CD4-positive, alpha-beta memory T cell (primary cell): Measurements from ENCODE around the gene F2RL3. TPM values are rescaled to one million over a fixed set of nuclear protein-coding genes. Genes with fewer than 3 reads are reported as not detected.

Source experiments
- CTCF ChIA-PET: fragments of 350-600 bp; sonication (Branson Sonifier 250); formaldehyde crosslinking; loops from one replicate; lab custom pipeline; 2021; ENCODE audit warnings: inconsistent platforms; ENCODE audit not compliant: partially characterized antibody; lab: Charles Lee
- POLR2A ChIA-PET: fragments of 350-600 bp; sonication (Branson Sonifier 250); formaldehyde crosslinking; loops from one replicate; lab custom pipeline; 2021; ENCODE audit not compliant: partially characterized antibody; lab: Charles Lee
- DNase-seq, 5 donors: peaks; one replicate each; pipeline versions ENCODE4 v3.0.0 to v3.0.0-alpha.2; 2020 to 2022; ENCODE audit warnings: mixed read lengths in 1 of 5
- H3K27ac ChIP-seq: one replicate; pipeline ENCODE4 v1.7.0; 2013; ENCODE audit warnings: low read depth, low read length
- H3K27me3 ChIP-seq: 2 replicates; pipeline ENCODE4 v1.7.0; 2013; ENCODE audit warnings: mild to moderate bottlenecking, low read length, moderate library complexity; ENCODE audit not compliant: insufficient read depth
- H3K36me3 ChIP-seq: 2 replicates; pipeline ENCODE4 v1.7.0; 2013; ENCODE audit warnings: mild to moderate bottlenecking, low read length, moderate library complexity; ENCODE audit not compliant: insufficient read depth
- H3K4me1 ChIP-seq: 2 replicates; pipeline ENCODE4 v1.7.0; 2013; ENCODE audit warnings: mild to moderate bottlenecking, low read length, moderate library complexity; ENCODE audit not compliant: insufficient read depth
- H3K4me3 ChIP-seq, 2 donors: one replicate each; pipeline ENCODE4 v1.7.0; 2013; ENCODE audit warnings: low read length in 2 of 2, mild to moderate bottlenecking in 1 of 2
- H3K9me3 ChIP-seq, 2 donors: one replicate each; pipeline ENCODE4 v1.7.0; 2013; ENCODE audit warnings: low read length in 2 of 2, control low read depth in 1 of 2; ENCODE audit not compliant: control insufficient read depth in 1 of 2
- H3K27ac Mint-ChIP-seq, 7 donors: one replicate each; pipeline ENCODE4 v1.8.0; 2020 to 2021; ENCODE audit warnings: mixed read lengths in 7 of 7, mild to moderate bottlenecking in 6 of 7, inconsistent platforms in 3 of 7, moderate library complexity in 3 of 7
- H3K27me3 Mint-ChIP-seq, 2 donors: one replicate each; pipeline ENCODE4 v1.8.0; 2020 to 2021; ENCODE audit warnings: mixed read lengths in 2 of 2
- H3K36me3 Mint-ChIP-seq, 2 donors: one replicate each; pipeline ENCODE4 v1.8.0; 2020 to 2021; ENCODE audit warnings: mixed read lengths in 2 of 2, inconsistent platforms in 1 of 2, mild to moderate bottlenecking in 1 of 2
- H3K4me1 Mint-ChIP-seq, 4 donors: one replicate each; pipeline ENCODE4 v1.8.0; 2020 to 2021; ENCODE audit warnings: mixed read lengths in 4 of 4, mild to moderate bottlenecking in 1 of 4
- H3K4me3 Mint-ChIP-seq, 8 donors: one replicate each; pipeline ENCODE4 v1.8.0; 2020 to 2021; ENCODE audit warnings: mixed read lengths in 8 of 8, mild to moderate bottlenecking in 7 of 8, moderate library complexity in 6 of 8, inconsistent platforms in 3 of 8
- H3K9me3 Mint-ChIP-seq, 8 donors: one replicate each; pipeline ENCODE4 v1.8.0; 2020 to 2021; ENCODE audit warnings: mixed read lengths in 8 of 8, mild to moderate bottlenecking in 5 of 8, inconsistent platforms in 3 of 8, moderate library complexity in 1 of 8
- intact Hi-C: fragments of 100-400 bp; cut with micrococcal nuclease; formaldehyde crosslinking; loops from one replicate; pipeline ENCODE4 v1.15.1; 2023
- polyA plus RNA-seq, 2 donors: library from polyadenylated mRNA; unstranded; fragments of 300-500 nt; fragmentation: Illumina TruSeq; gene quantifications; one replicate each; pipeline ENCODE4 v1.2.3, GENCODE V29; 2021
- total RNA-seq, 2 experiments: library from RNA; stranded (reverse); gene quantifications; one replicate each; pipeline ENCODE4 v1.2.3, GENCODE V29; 2021

F2RL3 gene
- total and polyA plus RNA-seq, 4 experiments from 2014 or later = not detected

GRCh38 chr19:16914421-16914820 lies 25.6 kb downstream of the F2RL3 start:
- Mint-ChIP-seq H3K4me3 (no peak overlapping the region), H3K27me3 (peaks cover 4 to 7% of the 10 kb centered on the region in 2 donors), H3K4me1 (no peaks in the 10 kb centered on the region), H3K9me3 (peaks cover 1 to 48% (median 33%) of the 10 kb centered on the region in 8 donors), H3K36me3 (peaks cover 8 to 13% of the 10 kb centered on the region in 2 donors), H3K27ac (no peak overlapping the region)
- CTCF ChIA-PET = no interaction called here
- H3K36me3 ChIP-seq = no peaks in the 10 kb centered on the region
- no peaks in the 10 kb centered on the region for H3K4me1 ChIP-seq
- H3K27me3 ChIP-seq = no peaks in the 10 kb centered on the region
- H3K4me3 ChIP-seq = no peak overlapping the region
- intact Hi-C loops = no loop called here
- DNase-seq = no peak
- peaks cover 0 to 10% of the 10 kb centered on the region in 2 donors for H3K9me3 ChIP-seq
- no peak overlapping the region for H3K27ac ChIP-seq
- POLR2A ChIA-PET = no interaction called here

GRCh38 chr19:16915135-16915534 lies 26.3 kb downstream of the F2RL3 start:
- no peaks in the 10 kb centered on the region for H3K27me3 ChIP-seq
- H3K9me3 ChIP-seq = peaks cover 0 to 10% of the 10 kb centered on the region in 2 donors
- H3K4me1 ChIP-seq = no peaks in the 10 kb centered on the region
- CTCF ChIA-PET = no interaction called here
- intact Hi-C loops = no loop called here
- Mint-ChIP-seq H3K27me3 (peaks cover 4 to 9% of the 10 kb centered on the region in 2 donors), H3K27ac (no peak overlapping the region), H3K9me3 (peaks cover 1 to 48% (median 33%) of the 10 kb centered on the region in 8 donors), H3K4me1 (no peaks in the 10 kb centered on the region), H3K4me3 (no peak overlapping the region), H3K36me3 (peaks cover 8 to 13% of the 10 kb centered on the region in 2 donors)
- DNase-seq = no peak
- no peak overlapping the region for H3K4me3 ChIP-seq
- H3K36me3 ChIP-seq = no peaks in the 10 kb centered on the region
- no peak overlapping the region for H3K27ac ChIP-seq
- POLR2A ChIA-PET = no interaction called here

- H3K4me3 Mint-ChIP-seq = no peak overlapping the region
- intact Hi-C loops = no loop called here
- peaks cover 8 to 13% of the 10 kb centered on the region in 2 donors for H3K36me3 Mint-ChIP-seq
- H3K27me3 Mint-ChIP-seq = peaks cover 4 to 9% of the 10 kb centered on the region in 2 donors
- CTCF ChIA-PET = interaction anchor here (1.3 kb wide), 1 partner anchor 13 kb away, joined by 3 read pairs; no protein-coding TSS in a partner anchor
- peaks cover 1 to 45% (median 32%) of the 10 kb centered on the region in 8 donors for H3K9me3 Mint-ChIP-seq
- no peak overlapping the region for H3K27ac Mint-ChIP-seq
- H3K27me3 ChIP-seq = no peaks in the 10 kb centered on the region
- no peak overlapping the region for H3K27ac ChIP-seq
- POLR2A ChIA-PET = no interaction called here
- no peaks in the 10 kb centered on the region for H3K4me1 Mint-ChIP-seq
- H3K4me1 ChIP-seq = no peaks in the 10 kb centered on the region
- DNase-seq = no peak
- H3K36me3 ChIP-seq = no peaks in the 10 kb centered on the region
- no peak overlapping the region for H3K4me3 ChIP-seq
- peaks cover 0 to 10% of the 10 kb centered on the region in 2 donors for H3K9me3 ChIP-seq
Observed at GRCh38 chr19:16915734-16916133, 26.9 kb downstream of the F2RL3 start.

- no peaks in the 10 kb centered on the region for H3K4me1 ChIP-seq
- H3K9me3 ChIP-seq = peaks cover 0 to 10% of the 10 kb centered on the region in 2 donors
- no peak overlapping the region for H3K4me3 ChIP-seq
- H3K4me3 Mint-ChIP-seq = no peak overlapping the region
- H3K36me3 Mint-ChIP-seq = peaks cover 5 to 13% of the 10 kb centered on the region in 2 donors
- no peaks in the 10 kb centered on the region for H3K36me3 ChIP-seq
- DNase-seq = no peak
- ChIA-PET CTCF (interaction anchor here (0.7 kb wide), 1 partner anchor 28 kb away, joined by 3 read pairs; no protein-coding TSS in a partner anchor), POLR2A (no interaction called here)
- peaks cover 0 to 1% (median 0%) of the 10 kb centered on the region in 4 donors for H3K4me1 Mint-ChIP-seq
- peaks cover 4 to 12% of the 10 kb centered on the region in 2 donors for H3K27me3 Mint-ChIP-seq
- H3K9me3 Mint-ChIP-seq = peaks cover 1 to 34% (median 23%) of the 10 kb centered on the region in 8 donors
- H3K27ac ChIP-seq = no peak overlapping the region
- H3K27me3 ChIP-seq = no peaks in the 10 kb centered on the region
- no peak overlapping the region for H3K27ac Mint-ChIP-seq
- intact Hi-C loops = no loop called here
Observed at GRCh38 chr19:16917401-16917800, 28.6 kb downstream of the F2RL3 start.

- ChIA-PET POLR2A (no interaction called here), CTCF (no interaction called here)
- no peaks in the 10 kb centered on the region for H3K4me1 ChIP-seq
- H3K36me3 ChIP-seq = no peaks in the 10 kb centered on the region
- no peak overlapping the region for H3K4me3 ChIP-seq
- H3K36me3 Mint-ChIP-seq = peaks cover 0 to 5% of the 10 kb centered on the region in 2 donors
- H3K27me3 ChIP-seq = no peaks in the 10 kb centered on the region
- H3K27ac ChIP-seq = no peak overlapping the region
- intact Hi-C loops = no loop called here
- H3K4me1 Mint-ChIP-seq = peaks cover 0 to 4% (median 0%) of the 10 kb centered on the region in 4 donors
- no peak overlapping the region for H3K27ac Mint-ChIP-seq
- H3K4me3 Mint-ChIP-seq = no peak overlapping the region
- peaks cover 0 to 17% (median 6%) of the 10 kb centered on the region in 8 donors for H3K9me3 Mint-ChIP-seq
- peaks cover 4 to 15% of the 10 kb centered on the region in 2 donors for H3K27me3 Mint-ChIP-seq
- DNase-seq = no peak
- H3K9me3 ChIP-seq = no peaks in the 10 kb centered on the region
Observed at GRCh38 chr19:16919496-16919895, 30.7 kb downstream of the F2RL3 start.

- H3K36me3 Mint-ChIP-seq = peaks cover 1 to 9% of the 10 kb centered on the region in 2 donors
- Histone ChIP-seq H3K27me3 (no peaks in the 10 kb centered on the region), H3K4me1 (no peaks in the 10 kb centered on the region), H3K36me3 (no peaks in the 10 kb centered on the region), H3K4me3 (no peak overlapping the region), H3K27ac (no peak overlapping the region), H3K9me3 (no peaks in the 10 kb centered on the region)
- no peak overlapping the region for H3K4me3 Mint-ChIP-seq
- ChIA-PET CTCF (interaction anchor here (0.7 kb wide), 1 partner anchor 482 kb away, joined by 3 read pairs; no protein-coding TSS in a partner anchor), POLR2A (no interaction called here)
- H3K27me3 Mint-ChIP-seq = peaks cover 3 to 15% of the 10 kb centered on the region in 2 donors
- H3K9me3 Mint-ChIP-seq = peaks cover 1 to 14% (median 6%) of the 10 kb centered on the region in 8 donors
- no peak for DNase-seq
- intact Hi-C loops = no loop called here
- peaks cover 0 to 4% (median 0%) of the 10 kb centered on the region in 4 donors for H3K4me1 Mint-ChIP-seq
- no peak overlapping the region for H3K27ac Mint-ChIP-seq
Observed at GRCh38 chr19:16920816-16921529, 32.2 kb downstream of the F2RL3 start.

GRCh38 chr19:16921766-16922591 lies 33.2 kb downstream of the F2RL3 start:
- Mint-ChIP-seq H3K27ac (no peak overlapping the region), H3K36me3 (peaks cover 5 to 14% of the 10 kb centered on the region in 2 donors), H3K4me3 (no peak overlapping the region), H3K27me3 (peaks cover 5 to 13% of the 10 kb centered on the region in 2 donors), H3K4me1 (peaks cover 0 to 4% (median 0%) of the 10 kb centered on the region in 4 donors), H3K9me3 (peaks cover 1 to 20% (median 14%) of the 10 kb centered on the region in 8 donors)
- Histone ChIP-seq H3K4me1 (no peaks in the 10 kb centered on the region), H3K27me3 (no peaks in the 10 kb centered on the region), H3K27ac (no peak overlapping the region), H3K9me3 (no peaks in the 10 kb centered on the region), H3K36me3 (no peaks in the 10 kb centered on the region), H3K4me3 (no peak overlapping the region)
- intact Hi-C loops = no loop called here
- ChIA-PET CTCF (no interaction called here), POLR2A (no interaction called here)
- DNase-seq = no peak
